Posterior cingulate gyrus (tissue), 11 donors: ENCODE measurements around the gene TUBA8.
"Not testable (repeated sequence)": the region's sequence is repeated elsewhere in the genome, so short reads cannot be mapped to it uniquely, and the experiment has no call there.

Experiments
- DNase-seq, 10 donors: peaks; one replicate each; pipeline versions ENCODE4 v3.0.0 to v3.0.0-alpha.2; 2020 to 2021; ENCODE audit warnings: mixed read lengths in 3 of 10
- intact Hi-C: fragments of 100-400 bp; cut with DNase I; formaldehyde crosslinking; loops from one replicate; pipeline ENCODE4 v1.15.1; 2023

TUBA8 gene

GRCh38 chr22:18101536-18101935 is 9.1 kb upstream of the TUBA8 start:
- DNase-seq = no peak
- intact Hi-C loops = no loop called here

GRCh38 chr22:18103527-18104269 is 6.9 kb upstream of the TUBA8 start:
- intact Hi-C loops = no loop called here
- DNase-seq = peak in 1 of 10 donors; percentile 80

GRCh38 chr22:18104566-18104965 is 6.0 kb upstream of the TUBA8 start:
- DNase-seq = no peak
- intact Hi-C loops = no loop called here

- intact Hi-C loops = not testable (repeated sequence)
- peak in 1 of 10 donors; percentile 8 for DNase-seq
Observed at GRCh38 chr22:18105981-18106380, 4.6 kb upstream of the TUBA8 start.

- intact Hi-C loops = not testable (repeated sequence)
- DNase-seq = peak in 1 of 10 donors; percentile 6
Observed at GRCh38 chr22:18106550-18107341, 3.9 kb upstream of the TUBA8 start.

GRCh38 chr22:18108187-18108586 is 2.4 kb upstream of the TUBA8 start:
- intact Hi-C loops = no loop called here
- no peak for DNase-seq

- intact Hi-C loops = no loop called here
- peak in 1 of 10 donors; percentile 41 for DNase-seq
Observed at GRCh38 chr22:18109410-18110193, 1.0 kb upstream of the TUBA8 start.

- intact Hi-C loops = no loop called here
- DNase-seq = peak in 2 of 10 donors; percentile 63 to 83
Observed at GRCh38 chr22:18110954-18111758, 547 bp downstream of the TUBA8 start.

- intact Hi-C loops = no loop called here
Observed at GRCh38 chr22:18111759-18112330, 1.2 kb downstream of the TUBA8 start.

GRCh38 chr22:18112440-18112839 is 1.8 kb downstream of the TUBA8 start:
- intact Hi-C loops = no loop called here
- DNase-seq = peak in 2 of 10 donors; percentile 1 to 6

More at GRCh38 chr22:18111759-18112330, 1.2 kb downstream of the TUBA8 start:
- peak in 5 of 10 donors; percentile 36 to 88 (median 82) for DNase-seq

GRCh38 chr22:18113680-18114394 is 3.2 kb downstream of the TUBA8 start:
- peak in 2 of 10 donors; percentile 67 to 75 for DNase-seq

GRCh38 chr22:18114495-18114894 is 3.9 kb downstream of the TUBA8 start:
- DNase-seq = peak in 2 of 10 donors; percentile 44 to 66
- intact Hi-C loops = no loop called here

More at GRCh38 chr22:18113680-18114394, 3.2 kb downstream of the TUBA8 start:
- intact Hi-C loops = no loop called here

- peak in 2 of 10 donors; percentile 71 to 79 for DNase-seq
- intact Hi-C loops = no loop called here
Observed at GRCh38 chr22:18114976-18115652, 4.5 kb downstream of the TUBA8 start.

GRCh38 chr22:18115906-18116371 is 5.3 kb downstream of the TUBA8 start:
- peak in 1 of 10 donors; percentile 59 for DNase-seq
- intact Hi-C loops = no loop called here

GRCh38 chr22:18116634-18117033 is 6.0 kb downstream of the TUBA8 start:
- intact Hi-C loops = no loop called here
- peak in 1 of 10 donors; percentile 74 for DNase-seq

GRCh38 chr22:18118345-18118915 is 7.8 kb downstream of the TUBA8 start:
- intact Hi-C loops = no loop called here
- DNase-seq = peak in 1 of 10 donors; percentile 50

- intact Hi-C loops = no loop called here
- peak in 2 of 10 donors; percentile 37 to 62 for DNase-seq
Observed at GRCh38 chr22:18119409-18120110, 9.0 kb downstream of the TUBA8 start.
